NCI-H2196 (cell line): ENCODE measurements around the gene PTPRN2.

Experiments used
- DNase-seq: peaks from one replicate; lab custom pipeline; 2025; ENCODE audit not compliant: unreplicated experiment; lab: John Stamatoyannopoulos, UW

The PTPRN2 gene

DNA sequence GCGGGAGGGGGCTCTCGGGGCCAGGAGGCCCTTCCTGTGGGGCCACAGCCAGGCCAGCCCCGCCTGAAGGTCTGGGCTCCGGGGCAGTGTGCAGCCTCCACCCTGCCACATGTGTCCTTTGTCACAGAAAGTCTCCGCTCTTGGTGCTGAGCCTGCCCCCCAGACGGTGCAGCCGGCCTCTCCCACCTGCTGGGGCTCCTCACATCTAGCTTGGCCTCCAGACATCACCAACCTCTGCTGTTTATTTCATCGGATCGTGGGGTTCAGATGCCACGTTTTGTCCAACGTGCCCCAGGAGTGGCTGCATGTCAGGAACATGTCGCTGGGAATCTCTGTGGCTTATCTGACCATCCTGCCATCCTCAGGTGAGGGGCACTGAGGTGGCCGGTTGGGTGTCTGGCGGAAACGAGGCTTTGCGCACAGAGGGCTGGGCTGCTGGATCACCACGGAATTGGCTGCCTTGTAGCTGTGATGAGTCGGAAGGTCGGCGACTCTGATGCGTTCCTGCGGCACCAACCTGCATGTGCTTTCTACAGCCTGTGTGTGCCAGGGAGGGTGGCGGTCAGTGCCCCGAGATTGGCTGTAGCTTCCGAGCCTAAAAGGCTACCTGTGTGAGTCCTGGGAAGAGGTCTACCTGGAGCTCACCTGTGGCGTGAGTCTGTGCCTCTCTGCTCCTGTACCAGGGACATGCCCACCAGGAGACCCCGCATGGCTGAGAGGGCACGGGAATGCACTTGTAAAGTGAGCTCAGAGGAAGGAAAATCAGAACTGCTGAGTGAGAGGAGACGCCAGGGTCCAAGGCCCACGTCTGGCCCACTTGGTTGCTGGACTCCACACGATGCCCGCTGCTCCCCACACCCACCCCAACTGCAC is 934.4 kb downstream of the PTPRN2 start:
- no peak for DNase-seq

DNA sequence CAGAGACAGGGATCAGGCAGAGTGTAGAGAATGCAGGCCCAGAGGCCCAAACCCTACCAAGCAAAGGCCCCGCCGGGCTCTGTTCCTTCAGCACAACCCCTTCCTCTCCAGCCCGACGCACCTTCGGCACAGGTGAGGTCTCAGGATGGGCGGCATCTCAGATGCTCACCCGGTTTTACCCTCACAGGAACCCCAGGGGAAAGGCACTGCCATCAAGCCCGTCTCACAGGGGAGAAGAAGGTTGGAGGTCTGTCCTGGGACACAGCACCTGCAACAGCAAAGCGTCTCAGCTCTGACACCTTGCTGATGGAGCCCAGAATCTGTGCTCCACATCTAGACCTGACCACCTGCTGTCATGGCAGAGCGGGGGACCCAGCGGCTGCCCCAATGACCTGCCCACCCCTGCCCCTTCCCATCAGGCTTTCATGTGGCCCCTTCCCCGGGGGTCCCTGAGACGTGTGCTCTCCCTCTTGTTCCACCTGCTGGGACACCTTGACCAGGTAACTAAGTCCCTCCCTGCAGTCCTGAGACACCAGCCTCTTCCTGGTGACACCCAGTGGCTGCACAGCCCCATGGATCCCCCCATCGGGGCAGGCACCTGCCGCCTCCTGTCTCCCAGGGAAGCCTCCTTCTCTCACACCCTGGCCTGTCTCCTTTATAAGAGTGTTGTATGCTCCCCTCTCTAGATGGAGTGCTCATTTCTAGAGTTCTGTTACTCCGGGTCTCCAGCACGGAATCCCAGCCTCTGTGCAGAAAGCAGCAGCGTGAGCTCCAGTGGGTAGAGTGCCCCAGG is 935.3 kb downstream of the PTPRN2 start:
- no peak for DNase-seq

DNA sequence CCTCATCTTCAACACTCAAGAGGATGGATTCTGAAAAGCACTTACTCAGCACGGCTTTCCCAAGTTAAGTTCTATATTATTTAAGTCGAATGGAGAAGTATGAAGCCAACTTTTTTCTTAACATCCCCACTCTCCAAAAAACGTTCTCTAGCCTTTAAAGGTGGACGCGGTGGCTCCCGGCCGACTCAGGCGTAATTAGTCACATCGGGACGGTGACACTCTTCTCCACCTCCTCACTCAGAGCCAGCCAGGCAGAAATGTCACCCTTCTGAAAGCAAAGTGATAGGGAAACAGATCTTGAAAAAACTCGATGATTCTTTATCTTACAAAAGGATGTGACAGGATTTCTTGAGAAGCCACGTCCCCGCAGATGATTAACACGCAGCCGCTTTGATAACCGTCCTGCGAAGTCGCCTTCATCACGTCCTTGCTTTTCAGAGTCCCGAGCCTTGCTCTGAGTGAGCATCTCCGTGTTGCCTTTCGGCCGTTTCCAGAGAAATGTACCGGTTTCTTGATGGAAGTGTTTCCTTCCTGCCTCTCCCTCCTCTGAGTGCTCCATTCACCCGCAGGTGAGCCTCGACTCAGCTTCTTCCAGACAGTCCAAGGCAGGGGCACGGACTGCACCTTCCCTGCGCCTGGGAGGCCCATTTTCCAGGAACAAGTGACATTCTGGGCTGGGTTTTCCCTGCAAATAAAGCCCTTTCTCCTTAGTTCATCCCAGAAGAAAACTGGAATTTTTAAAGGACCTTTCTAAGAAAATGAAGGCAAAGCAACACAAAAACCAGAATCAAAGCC is 936.1 kb downstream of the PTPRN2 start:
- no peak for DNase-seq

DNA sequence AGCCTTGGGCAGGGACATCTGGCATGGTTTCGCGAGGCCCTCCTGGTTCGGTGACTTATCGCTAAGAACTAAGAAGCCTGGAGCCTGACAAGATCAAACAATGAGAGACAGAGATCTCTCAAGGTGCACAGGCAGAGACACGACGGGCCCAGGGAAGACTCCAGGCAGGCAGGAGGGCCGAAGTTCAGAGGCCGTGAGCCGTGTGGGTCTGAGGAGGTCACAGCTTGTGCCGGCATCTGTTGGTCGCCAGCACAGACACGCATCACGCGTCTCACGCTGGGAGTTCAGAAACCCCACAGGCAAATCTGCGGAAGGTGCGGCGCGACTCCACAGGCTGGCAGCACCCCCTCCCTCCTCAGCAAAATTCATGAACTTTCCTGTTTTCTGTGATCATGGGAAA is 936.8 kb downstream of the PTPRN2 start:
- DNase-seq, result no peak

DNA sequence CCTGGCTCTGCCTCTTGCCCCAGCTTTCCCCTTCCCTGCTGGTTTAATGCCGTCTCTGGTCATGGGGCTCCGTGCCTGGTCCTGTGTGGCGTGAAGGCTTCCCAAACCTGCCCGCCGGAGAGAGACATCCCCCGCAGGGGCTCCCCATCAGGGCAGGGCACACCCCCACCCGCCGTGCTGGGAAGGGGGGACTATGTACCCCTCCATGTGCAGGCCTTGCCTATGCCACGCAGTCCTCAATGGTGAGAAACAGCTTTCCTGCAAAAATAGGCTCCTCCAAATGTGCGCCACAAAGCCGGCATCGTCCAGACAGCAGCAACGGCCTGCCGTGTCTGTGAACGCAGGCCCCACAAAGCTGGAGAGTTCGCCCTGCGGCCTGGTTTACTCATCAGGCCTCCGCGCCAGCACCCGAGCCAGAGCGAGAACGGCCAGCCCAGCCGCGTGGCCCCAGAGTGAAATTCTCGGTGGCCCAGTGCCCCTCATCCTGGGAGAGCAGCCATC is 937.4 kb downstream of the PTPRN2 start:
- no peak for DNase-seq

DNA sequence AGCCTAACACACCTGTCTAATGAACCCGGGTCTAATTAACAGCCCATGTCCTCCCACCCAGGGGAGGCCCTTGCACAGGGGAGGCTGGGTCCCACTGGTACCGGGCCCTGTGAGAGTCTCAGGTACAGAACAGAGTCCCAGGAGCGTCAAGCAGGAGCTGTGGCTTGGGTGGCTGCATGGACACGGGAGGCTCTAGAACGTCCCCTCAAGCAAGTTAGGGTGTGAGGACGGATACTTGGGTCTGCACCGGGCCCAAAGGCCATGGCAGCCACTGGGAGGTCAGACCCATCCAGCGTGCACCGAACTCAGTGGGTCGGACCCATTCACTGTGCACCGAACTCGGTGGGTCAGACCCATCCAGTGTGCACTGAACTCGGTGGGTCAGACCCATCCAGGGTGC is 941.1 kb downstream of the PTPRN2 start:
- DNase-seq, result no peak

DNA sequence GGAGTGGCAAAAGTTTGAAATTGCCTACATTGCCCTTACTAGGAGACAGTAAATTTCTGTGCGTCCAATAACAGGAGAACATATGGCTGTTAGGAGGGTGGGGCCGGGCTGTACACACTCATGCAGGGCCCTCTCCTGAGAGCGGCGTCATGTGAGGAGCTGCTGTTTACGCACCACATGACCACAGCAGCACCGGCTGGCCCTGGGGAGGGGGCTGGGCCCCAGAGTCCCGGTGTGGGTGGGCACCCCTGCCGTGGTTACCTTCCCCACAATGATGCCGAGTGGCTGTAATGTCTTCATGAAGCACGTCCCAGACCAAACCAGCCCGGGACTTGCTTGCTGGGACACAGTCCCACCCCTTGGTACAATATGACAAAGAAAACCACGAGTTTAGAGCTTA is 942.1 kb downstream of the PTPRN2 start:
- no peak for DNase-seq

DNA sequence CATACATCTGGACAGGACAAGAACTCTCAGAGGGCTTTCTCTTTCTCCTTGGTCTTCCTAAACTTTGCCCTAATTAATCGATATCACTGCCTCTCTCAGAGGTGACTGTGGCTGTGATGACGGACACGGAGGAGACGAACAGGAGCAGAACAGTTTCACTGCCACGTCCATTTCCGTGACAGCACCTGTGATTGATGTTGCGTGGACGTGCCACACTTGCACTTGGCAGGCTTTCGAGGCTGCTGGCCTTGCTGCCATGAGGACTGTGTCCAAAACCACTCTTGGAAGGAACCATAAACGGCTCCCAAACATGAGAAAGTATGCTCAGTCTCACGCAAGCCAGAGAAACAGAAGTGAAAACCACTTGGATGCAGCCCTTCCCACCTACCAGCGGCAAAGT is 942.7 kb downstream of the PTPRN2 start:
- DNase-seq, result no peak

DNA sequence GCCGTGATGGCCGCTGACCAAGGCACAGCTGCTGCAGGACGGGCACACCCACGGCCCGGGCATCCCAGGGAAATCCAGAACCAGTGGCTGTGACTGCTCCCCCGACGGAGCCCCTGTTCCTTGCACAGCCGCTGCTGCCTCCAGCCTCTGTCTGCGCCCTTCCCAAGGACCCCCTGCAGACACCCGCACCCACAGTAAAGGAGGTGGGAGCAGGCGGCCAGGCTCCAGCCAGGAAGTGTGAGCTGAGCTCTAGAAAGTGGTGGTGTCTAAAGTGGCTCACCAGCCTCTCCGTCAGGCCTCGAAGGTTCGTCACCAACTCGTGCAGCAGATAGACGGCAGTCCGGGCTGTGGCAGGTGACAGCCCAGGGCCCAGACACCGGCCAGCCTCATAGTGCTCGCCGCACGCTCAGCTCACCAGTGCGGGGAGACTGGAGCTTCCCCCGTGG is 944.1 kb downstream of the PTPRN2 start:
- DNase-seq, result no peak

DNA sequence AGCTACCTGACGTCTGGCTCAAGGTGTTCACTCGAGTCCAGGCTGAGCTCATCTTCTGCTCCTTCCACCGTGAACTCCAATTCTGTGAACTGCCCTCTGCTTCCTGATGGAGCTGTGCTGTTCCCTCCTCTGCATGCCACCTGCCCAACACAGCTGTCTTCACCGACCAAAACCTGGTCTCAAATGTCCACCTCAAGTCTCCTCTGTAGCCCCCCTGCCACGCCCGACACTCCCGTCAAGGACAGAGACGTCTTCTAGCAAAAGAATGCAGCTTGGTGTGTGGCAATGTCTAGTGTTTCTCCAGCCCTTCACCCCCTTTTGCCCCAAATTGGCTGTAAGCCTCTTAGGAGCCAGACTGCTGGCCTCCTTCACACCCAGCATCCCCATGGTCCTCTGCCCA is 945.8 kb downstream of the PTPRN2 start:
- DNase-seq, result no peak

DNA sequence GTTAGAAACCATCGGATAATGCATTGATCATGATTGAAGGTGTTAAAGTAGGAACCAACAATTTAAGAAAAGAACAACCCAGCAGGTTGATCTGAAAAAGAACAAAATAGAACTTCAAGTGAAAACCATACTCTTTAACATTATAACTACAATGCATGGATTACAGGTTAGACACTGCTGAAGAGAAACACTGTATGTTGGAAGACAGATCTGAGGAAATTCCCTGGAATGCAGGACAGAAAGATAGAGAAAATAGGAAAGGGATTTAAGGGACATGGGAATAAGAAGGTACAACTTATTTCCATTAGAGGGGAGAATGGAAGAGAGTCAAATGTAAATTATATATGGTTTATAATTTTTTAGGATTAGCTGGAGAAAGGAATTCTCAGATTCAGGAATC is 947.5 kb downstream of the PTPRN2 start:
- DNase-seq, result no peak

DNA sequence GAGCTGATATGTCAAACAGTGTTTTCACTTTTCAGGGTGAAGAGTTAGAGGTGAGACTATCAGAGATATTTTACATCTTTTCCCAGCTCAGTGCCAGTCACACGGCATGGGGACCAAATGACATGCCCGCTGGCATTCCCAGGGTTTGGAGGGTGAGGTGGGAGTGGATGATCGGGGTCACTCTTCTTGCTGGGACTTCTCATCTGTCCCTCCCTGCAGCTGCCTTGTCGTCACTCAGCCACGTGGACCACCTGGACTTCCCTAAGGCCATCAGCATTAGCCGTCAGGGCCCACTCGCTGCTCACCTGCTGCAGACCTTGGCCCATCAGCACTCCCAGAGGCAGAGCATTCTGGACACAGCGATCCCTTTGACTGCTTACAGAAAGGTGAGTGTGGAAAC is 949.1 kb downstream of the PTPRN2 start:
- no peak for DNase-seq

DNA sequence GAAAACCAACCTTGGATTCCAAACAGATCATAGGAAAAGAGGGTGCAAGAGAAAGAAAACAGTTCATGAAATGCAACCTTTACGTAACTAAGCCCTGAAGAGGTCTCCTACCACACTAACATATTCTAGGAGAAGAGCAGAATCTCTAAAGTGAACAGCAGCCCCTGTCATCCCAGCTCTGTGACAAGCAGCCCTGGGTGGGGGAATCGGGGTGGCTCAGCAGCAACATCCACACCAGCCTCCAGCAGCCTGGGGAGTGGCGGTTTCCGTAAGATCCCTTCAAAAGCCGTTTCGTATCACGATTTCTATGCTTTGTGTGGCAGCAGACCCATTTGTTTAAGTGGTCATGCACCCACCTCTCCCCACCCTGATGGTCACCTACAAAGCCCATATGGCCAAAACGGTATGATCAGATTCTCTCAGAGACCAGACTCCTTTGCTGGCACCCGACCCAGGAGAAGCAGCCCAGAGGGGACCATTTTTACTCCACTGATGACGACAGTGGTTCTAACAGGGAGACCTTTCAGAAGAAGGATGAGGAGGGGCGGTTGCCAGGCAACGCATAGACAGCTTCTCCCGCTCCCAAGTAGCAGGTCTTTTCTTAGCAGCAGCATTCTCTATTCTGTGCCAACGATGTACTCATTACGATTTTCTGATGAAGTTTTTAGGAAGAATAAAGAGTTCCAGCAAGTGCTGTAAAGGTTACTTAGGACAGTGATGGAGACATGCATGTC is 950.2 kb downstream of the PTPRN2 start:
- no peak for DNase-seq

DNA sequence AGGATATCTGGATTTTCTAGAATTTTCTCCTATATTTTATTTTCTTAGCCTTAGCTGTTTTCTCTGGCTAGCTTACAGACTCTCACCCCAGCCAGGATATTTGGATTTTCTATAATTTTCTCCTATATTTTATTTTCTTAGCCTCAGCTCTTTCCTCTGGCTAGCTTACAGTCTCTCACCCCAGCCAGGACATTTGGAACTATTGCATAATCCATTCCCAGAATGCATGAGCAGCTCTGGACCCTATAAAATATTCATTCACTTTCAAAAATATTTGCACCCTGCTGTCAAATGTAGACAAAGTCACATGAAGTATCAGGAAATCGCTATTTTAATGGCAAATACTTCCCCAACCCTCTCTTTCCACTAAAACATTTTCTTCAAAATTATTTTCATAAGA is 952.0 kb downstream of the PTPRN2 start:
- DNase-seq, result no peak

DNA sequence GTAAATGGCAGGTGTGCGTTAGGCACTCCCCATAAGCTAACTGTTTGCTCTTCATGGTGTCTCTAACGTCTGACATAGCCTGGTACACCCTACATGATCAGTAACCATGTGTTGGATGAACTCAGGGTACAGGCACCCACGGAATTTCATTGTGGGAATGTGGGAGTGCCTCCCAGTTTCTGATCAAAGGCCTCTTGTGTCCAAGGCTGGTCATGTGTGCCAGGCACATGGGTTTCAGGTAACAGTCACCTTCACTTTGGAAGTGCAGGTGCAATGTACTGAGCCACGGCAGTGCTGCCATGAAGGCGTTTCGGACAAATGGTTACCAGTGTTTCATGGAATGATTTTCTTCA is 952.5 kb downstream of the PTPRN2 start:
- DNase-seq, result no peak

DNA sequence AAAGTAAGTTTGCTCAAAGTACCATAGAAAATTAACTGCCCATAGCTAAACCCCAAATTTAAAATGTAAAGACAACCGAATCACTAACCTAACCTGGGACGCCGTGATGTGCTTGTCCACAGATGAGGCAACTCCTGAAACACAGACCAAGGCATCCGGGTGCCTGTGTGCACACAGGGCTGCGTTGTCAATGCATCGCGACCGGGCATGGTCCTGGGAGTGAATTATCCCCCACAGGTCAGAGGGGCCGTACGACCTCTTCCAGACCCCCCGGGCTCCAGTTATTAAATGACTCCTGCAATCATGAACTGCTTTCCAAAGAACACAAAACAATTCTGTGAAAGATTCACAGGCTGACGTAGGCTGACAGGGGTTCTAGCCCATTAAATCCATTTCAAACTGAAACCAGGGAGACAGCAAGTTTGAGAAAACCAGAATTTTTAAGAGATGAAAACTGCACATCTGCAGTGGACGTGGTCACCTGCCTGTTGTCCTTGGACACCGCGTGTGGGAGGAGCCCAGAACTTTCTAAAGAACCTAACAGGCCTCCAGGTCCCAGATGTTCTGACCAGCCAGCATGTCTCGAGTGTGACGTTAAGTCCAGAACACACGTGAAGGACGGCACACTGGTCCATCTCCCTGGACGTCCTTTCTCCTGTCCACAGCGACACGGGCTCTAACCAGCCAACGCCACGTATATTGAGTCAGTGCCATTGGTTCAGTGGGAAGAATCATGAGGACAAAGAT is 953.0 kb downstream of the PTPRN2 start:
- DNase-seq, result no peak

DNA sequence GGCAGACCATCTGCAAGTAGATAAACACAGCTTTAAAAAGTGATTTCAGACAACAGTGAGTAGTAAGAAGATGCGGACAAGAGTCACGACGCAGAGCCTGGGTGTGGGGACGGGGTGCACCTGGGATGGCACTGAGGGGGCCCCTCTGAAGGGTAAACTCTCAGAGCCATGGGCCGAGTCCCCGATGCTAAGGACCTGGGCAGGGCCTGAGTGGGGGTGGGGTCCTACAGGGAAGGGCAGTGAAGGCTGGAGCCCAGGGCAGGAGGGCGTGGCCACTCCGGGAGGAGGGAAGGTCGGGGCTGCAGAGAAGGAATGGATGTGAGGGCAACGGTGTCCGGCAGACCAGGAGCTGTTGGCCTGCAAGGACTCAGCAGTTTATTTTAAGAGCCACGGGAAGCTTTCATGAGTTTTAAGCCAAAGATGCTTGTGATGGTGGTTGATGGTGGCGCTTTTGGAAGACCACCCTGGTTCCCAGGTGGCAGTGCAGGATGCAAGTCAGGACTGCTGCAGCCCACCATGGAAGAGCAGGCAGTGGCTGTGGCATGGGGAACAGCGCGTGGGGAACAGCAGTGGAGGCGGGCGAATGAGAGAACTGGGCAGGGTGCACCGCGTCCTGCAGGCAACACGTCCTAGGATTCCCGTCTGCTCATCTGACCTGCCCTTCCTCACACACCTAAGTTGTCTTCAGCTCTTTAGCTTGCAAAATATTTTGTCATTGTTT is 954.0 kb downstream of the PTPRN2 start:
- DNase-seq, result no peak

DNA sequence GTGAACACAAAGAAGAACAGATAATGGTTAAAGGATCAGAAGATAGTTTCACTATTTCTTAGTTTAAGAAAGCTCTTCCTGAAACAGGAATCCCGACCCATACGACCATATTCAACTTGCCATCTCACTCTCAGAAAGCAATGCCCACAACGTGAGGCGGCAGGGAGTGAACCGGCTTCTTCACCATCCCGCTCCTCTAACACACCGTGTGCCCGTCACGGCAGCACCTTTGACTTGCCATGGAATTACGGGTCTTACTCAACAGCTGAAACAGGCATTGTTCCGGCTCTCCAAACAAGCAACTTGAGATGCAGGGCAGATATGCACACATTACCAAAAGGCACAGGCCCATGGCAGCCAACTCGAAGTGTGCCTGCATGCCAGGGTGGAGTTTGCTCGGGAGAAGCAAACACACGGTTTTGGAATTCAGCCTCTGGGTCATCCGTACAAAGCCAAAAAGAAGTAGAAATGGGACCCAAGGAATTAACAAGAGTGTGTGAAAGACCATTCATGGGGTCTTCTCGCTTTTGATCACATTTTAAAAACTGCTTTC is 957.2 kb downstream of the PTPRN2 start:
- no peak for DNase-seq

DNA sequence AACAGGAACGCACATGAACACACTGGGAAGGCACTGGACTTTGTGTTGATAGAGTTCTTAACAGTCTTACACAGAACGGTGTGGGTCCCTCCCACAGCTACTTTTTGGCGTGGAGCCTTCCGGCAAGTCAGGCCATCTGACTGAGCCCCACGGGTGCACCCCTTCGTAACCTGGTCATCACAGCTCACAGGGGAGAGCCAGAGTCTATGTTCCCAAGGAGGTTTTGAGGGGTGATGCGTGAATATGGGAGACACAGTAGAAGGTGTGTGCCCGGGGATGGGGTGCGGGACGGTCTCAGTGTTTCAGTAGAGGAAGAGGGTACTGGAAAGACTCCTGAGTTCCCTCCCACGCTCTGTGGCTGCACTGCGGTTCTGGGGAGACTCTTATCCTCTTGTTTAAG is 959.2 kb downstream of the PTPRN2 start:
- no peak for DNase-seq
